ENCODE results near the gene CDC42BPA. TPM values are rescaled to one million over a fixed set of nuclear protein-coding genes. Genes with fewer than 3 reads are reported as not detected.

The CDC42BPA gene
- total RNA-seq, 1 donor from 2014 or later: 95.7 TPM

DNA sequence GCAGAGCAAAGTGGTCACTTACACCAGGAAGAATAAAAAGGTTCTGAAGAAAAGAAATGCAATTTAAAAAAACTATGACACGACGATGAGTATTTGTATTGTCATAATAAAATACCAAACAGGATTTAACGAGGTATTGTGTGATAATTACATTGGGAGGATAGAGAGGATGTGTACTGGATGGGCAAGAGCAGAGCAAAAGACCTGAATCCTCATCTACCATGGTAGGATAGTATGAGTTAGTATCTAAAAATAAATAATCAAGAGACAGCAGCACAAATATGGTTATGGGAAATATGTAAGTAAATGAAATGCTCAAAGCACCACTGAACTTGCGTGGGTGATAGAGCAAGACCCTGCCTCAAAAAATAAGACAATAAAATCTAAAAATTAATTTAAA is 162.6 kb downstream of the CDC42BPA start:
- Mint-ChIP-seq H3K27ac (ENCODE audit: unreplicated experiment) (no peak overlapping the region), H3K4me3 (ENCODE audit: unreplicated experiment) (no peak overlapping the region), H3K27me3 (ENCODE audit: unreplicated experiment) (no peaks in the 10 kb centered on the region), H3K36me3 (ENCODE audit: unreplicated experiment) (peaks cover 32% of the 10 kb centered on the region), H3K4me1 (ENCODE audit: unreplicated experiment) (peaks cover 15% of the 10 kb centered on the region), H3K9me3 (ENCODE audit: unreplicated experiment) (no peaks in the 10 kb centered on the region)
- TF ChIP-seq, protein P1, sequence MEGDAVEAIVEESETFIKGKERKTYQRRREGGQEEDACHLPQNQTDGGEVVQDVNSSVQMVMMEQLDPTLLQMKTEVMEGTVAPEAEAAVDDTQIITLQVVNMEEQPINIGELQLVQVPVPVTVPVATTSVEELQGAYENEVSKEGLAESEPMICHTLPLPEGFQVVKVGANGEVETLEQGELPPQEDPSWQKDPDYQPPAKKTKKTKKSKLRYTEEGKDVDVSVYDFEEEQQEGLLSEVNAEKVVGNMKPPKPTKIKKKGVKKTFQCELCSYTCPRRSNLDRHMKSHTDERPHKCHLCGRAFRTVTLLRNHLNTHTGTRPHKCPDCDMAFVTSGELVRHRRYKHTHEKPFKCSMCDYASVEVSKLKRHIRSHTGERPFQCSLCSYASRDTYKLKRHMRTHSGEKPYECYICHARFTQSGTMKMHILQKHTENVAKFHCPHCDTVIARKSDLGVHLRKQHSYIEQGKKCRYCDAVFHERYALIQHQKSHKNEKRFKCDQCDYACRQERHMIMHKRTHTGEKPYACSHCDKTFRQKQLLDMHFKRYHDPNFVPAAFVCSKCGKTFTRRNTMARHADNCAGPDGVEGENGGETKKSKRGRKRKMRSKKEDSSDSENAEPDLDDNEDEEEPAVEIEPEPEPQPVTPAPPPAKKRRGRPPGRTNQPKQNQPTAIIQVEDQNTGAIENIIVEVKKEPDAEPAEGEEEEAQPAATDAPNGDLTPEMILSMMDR (IDR thresholded peaks at IDR 0.05): no peak
- DNase-seq (ENCODE audit: extremely low spot score, unreplicated experiment): no peak

DNA sequence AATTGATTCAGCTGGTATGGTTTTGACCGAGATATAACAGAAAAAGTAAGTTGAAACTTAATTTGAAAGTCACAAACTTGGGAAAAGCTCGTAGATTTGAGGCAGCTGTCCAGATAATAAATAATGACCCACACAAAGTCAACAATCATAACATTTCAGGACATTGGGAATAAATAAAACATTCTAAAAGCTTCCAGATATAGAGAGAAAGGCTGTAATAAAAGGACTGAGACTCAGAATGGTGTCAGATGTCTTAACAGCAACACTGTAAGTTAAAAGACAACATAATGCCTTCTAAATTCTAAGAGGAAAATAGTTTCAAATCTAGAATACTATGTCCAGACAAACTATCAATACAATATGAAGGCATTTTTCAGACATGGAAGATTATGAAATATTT is 163.3 kb downstream of the CDC42BPA start:
- TF ChIP-seq, protein P1 (IDR thresholded peaks at IDR 0.05): no peak
- Mint-ChIP-seq H3K27me3 (ENCODE audit: unreplicated experiment) (no peaks in the 10 kb centered on the region), H3K4me3 (ENCODE audit: unreplicated experiment) (no peak overlapping the region), H3K27ac (ENCODE audit: unreplicated experiment) (no peak overlapping the region), H3K4me1 (ENCODE audit: unreplicated experiment) (peaks cover 20% of the 10 kb centered on the region), H3K9me3 (ENCODE audit: unreplicated experiment) (no peaks in the 10 kb centered on the region), H3K36me3 (ENCODE audit: unreplicated experiment) (peaks cover 32% of the 10 kb centered on the region)
- no peak for DNase-seq (ENCODE audit: extremely low spot score, unreplicated experiment)

DNA sequence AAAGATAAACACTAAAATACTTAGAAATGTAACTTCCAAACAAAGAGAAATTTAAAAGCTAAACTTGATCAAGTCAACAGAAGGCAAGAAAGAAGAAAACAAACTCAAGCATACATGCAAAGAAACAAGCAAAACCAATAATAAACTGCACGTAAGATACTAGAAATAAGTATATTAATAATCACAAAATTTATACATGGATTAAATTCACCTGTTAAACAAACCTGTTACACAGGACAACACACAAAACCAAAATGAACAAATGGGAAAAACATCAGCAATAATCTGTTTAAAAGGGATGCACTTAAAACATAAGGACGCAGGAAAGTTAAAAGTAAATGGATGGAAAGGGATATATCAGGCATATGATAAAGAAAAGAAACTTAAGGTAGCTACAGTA is 165.8 kb downstream of the CDC42BPA start:
- Mint-ChIP-seq H3K4me3 (ENCODE audit: unreplicated experiment) (no peak overlapping the region), H3K27me3 (ENCODE audit: unreplicated experiment) (no peaks in the 10 kb centered on the region), H3K4me1 (ENCODE audit: unreplicated experiment) (peaks cover 33% of the 10 kb centered on the region), H3K36me3 (ENCODE audit: unreplicated experiment) (peaks cover 21% of the 10 kb centered on the region), H3K27ac (ENCODE audit: unreplicated experiment) (no peak overlapping the region), H3K9me3 (ENCODE audit: unreplicated experiment) (peaks cover 8% of the 10 kb centered on the region)
- DNase-seq (ENCODE audit: extremely low spot score, unreplicated experiment): no peak
- TF ChIP-seq, protein P1 (IDR thresholded peaks at IDR 0.05): no peak

DNA sequence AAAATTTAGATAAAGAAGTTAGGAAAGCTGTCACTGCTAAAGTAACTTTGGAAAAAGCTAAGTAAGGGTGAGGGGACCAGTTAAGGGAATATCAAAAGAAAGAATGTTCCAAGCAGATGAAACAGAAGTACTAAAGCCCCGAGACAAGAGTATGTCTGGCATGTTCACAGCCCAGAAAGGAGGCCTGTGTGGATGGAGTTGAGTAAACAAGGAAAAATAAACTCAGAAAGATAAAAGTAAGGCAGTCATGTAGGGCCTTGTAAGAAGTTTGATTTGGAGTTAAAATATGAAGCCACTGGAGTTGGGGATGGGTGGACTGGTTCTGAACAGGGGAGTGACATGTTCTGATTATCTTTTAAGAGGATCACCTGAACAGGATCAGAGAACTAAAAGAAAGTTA is 177.9 kb downstream of the CDC42BPA start:
- H3K9me3 Mint-ChIP-seq (ENCODE audit: unreplicated experiment): no peaks in the 10 kb centered on the region
- H3K27me3 Mint-ChIP-seq (ENCODE audit: unreplicated experiment): no peaks in the 10 kb centered on the region
- peaks cover 21% of the 10 kb centered on the region for H3K4me1 Mint-ChIP-seq (ENCODE audit: unreplicated experiment)

DNA sequence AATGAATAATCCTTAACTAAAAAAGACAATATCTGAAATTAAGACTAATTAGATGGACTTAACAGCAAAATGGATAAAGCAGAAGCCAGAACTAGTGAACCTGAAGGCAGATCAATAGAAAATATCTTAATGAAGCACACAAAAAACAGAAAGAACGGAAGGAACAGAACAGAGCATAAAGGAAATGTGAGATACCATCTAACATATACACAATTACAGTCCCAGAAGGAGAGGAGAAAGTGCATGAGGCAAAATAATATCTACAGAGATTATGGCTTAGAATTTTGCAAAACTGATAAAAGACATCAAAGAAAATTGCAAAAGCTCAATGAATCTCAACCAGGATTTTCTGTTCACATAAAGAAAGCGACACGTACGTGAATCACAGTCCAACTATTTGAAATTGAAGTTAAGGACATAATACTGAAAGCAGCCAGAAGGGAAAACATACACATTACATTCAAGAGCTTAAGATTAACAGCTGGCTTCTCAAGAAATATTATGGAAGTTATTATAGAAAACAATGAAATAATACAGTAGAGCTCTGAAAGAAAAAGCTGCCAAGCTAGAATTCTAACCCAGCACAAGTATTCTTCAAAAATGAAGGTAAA is 182.0 kb downstream of the CDC42BPA start:
- H3K4me3 Mint-ChIP-seq (ENCODE audit: unreplicated experiment): peak overlapping the region; percentile 65
- peaks cover 21% of the 10 kb centered on the region for H3K36me3 Mint-ChIP-seq (ENCODE audit: unreplicated experiment)
- H3K9me3 Mint-ChIP-seq (ENCODE audit: unreplicated experiment): peaks cover 3% of the 10 kb centered on the region
- H3K27ac Mint-ChIP-seq (ENCODE audit: unreplicated experiment): peak overlapping the region; percentile 90
- H3K4me1 Mint-ChIP-seq (ENCODE audit: unreplicated experiment): peaks cover 40% of the 10 kb centered on the region
- no peak for DNase-seq (ENCODE audit: extremely low spot score, unreplicated experiment)
- H3K27me3 Mint-ChIP-seq (ENCODE audit: unreplicated experiment): no peaks in the 10 kb centered on the region
- TF ChIP-seq, protein P1 (IDR thresholded peaks at IDR 0.05): no peak

More for the DNA sequence above, 177.9 kb downstream of the CDC42BPA start:
- peaks cover 23% of the 10 kb centered on the region for H3K36me3 Mint-ChIP-seq (ENCODE audit: unreplicated experiment)
- TF ChIP-seq, protein P1 (IDR thresholded peaks at IDR 0.05): no peak
- no peak for DNase-seq (ENCODE audit: extremely low spot score, unreplicated experiment)
- no peak overlapping the region for H3K4me3 Mint-ChIP-seq (ENCODE audit: unreplicated experiment)
- no peak overlapping the region for H3K27ac Mint-ChIP-seq (ENCODE audit: unreplicated experiment)

All from osteocyte (in vitro differentiated cells).